Erythroblast (primary cell): Measurements from ENCODE around the gene DGLUCY.

ENCODE experiments used
- GATA1 ChIP-seq: IDR thresholded peaks from 2 replicates; pipeline ENCODE4 v1.6.1; 2011; ENCODE audit warnings: low read depth, mild to moderate bottlenecking, control low read depth, low read length, moderate library complexity
- POLR2A ChIP-seq: IDR thresholded peaks from 2 replicates; pipeline ENCODE4 v1.6.1; 2011; ENCODE audit warnings: mild to moderate bottlenecking, low read length

DNA sequence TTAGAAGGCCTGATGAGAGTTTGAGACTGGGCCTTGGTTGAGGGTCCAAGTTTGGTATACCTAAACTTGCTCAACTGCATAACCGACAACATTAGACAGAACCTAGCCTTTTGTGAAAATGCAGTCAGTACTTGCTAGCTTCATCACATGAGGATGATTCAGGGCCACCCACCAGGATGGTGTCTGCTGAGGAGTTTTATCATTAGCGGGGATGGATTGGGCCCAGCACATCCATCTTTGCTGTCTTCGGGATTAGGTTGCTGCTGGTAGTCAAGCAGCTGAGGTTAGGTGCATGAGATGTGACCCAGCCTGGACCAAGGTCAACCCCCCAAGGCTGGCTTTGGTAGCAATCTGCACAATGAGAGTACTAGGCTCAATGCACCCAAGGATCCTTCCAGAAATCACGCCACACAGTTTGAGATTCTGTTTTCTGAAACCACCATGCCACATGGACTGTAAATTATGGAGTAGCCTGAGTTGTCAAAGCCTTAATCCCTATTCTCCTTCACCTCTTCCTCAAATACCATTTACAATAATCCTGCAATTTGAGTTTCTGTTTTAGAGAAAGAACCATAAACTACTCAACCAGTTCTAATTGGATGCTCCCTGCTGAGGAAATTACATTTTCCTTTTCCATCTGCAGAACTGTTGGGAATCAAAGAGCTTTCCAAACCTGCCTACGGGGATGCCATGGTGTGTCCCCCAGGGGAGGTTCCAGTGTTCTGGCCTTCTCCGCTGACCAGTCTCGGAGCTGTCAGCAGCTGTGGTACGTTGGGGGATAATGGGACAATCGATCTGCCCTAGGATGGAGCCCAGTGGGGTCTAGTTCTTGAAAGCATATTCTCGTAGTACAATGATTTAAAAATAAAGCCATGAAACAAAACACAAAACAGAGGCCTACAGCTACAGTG is 61.7 kb downstream of the DGLUCY start:
- no peak for TF ChIP-seq POLR2A
- no peak for TF ChIP-seq GATA1
